Suprapubic skin (tissue), 4 donors: Measurements from ENCODE around the gene C1R. TPM values are rescaled to one million over a fixed set of nuclear protein-coding genes. Genes with fewer than 3 reads are reported as not detected.
"Not testable (repeated sequence)": the region's sequence is repeated elsewhere in the genome, so short reads cannot be mapped to it uniquely, and the experiment has no call there.

ENCODE experiments used
- DNase-seq, 2 donors: peaks; one replicate each; pipeline ENCODE4 v3.0.0-alpha.2; 2019; ENCODE audit warnings: low spot score in 2 of 2
- H3K27ac ChIP-seq: fragments of 200-600 bp; sonication (generic); one replicate; pipeline ENCODE4 v1.5.1; 2019
- H3K27me3 ChIP-seq: fragments of 200-600 bp; sonication (generic); one replicate; pipeline ENCODE4 v1.5.1; 2019
- H3K36me3 ChIP-seq: fragments of 200-600 bp; sonication (generic); one replicate; pipeline ENCODE4 v1.5.1; 2019
- H3K4me1 ChIP-seq: fragments of 200-600 bp; sonication (generic); one replicate; pipeline ENCODE4 v1.5.1; 2019
- H3K4me3 ChIP-seq: fragments of 200-600 bp; sonication (generic); one replicate; pipeline ENCODE4 v1.5.1; 2019; ENCODE audit warnings: mild to moderate bottlenecking
- H3K9me3 ChIP-seq: fragments of 200-600 bp; sonication (generic); one replicate; pipeline ENCODE4 v1.5.1; 2019
- EP300 ChIP-seq: sonication (generic); formaldehyde crosslinking; IDR thresholded peaks from one replicate; pipeline ENCODE4 v1.6.1; 2017; ENCODE audit warnings: antibody characterized with exemption
- POLR2A ChIP-seq, 2 donors: fragments of 450-650 bp; IDR thresholded peaks; one replicate each; pipeline ENCODE4 v1.6.1; 2017; ENCODE audit warnings: antibody characterized with exemption in 2 of 2, mild to moderate bottlenecking in 2 of 2, moderate library complexity in 2 of 2
- POLR2AphosphoS5 ChIP-seq, 3 donors: sonication (generic); formaldehyde crosslinking; IDR thresholded peaks; one replicate each; pipeline ENCODE4 v1.6.1; 2017; ENCODE audit warnings: antibody characterized with exemption in 3 of 3
- WGBS: methylation state at CpG from one replicate; pipeline ENCODE4 v1.1.5; 2018; 5-methylcytosine and 5-hydroxymethylcytosine counted together
- total RNA-seq, 4 donors: library from RNA; depleted of rRNA; stranded (reverse); fragments of >200 nt; gene quantifications; one replicate each; pipeline ENCODE4 v1.1.0, GENCODE V29; 2016
- TF ChIP-seq, protein P1 (sequence below), 2 donors: fragments of 200-600 bp in 1 of 2; fragments of 450-650 bp in 1 of 2; sonication (generic) in 1 of 2; IDR thresholded peaks; one replicate each; pipeline ENCODE4 v1.5.1; 2016 to 2019; ENCODE audit warnings: antibody characterized with exemption in 2 of 2, mild to moderate bottlenecking in 1 of 2, moderate library complexity in 1 of 2

The C1R gene
- total RNA-seq, 4 donors from 2014 or later: 70.2 to 166 (median 95.4) TPM

- no peak for DNase-seq
- peaks cover 3% of the 10 kb centered on the region for H3K4me1 ChIP-seq
- TF ChIP-seq, protein P1, sequence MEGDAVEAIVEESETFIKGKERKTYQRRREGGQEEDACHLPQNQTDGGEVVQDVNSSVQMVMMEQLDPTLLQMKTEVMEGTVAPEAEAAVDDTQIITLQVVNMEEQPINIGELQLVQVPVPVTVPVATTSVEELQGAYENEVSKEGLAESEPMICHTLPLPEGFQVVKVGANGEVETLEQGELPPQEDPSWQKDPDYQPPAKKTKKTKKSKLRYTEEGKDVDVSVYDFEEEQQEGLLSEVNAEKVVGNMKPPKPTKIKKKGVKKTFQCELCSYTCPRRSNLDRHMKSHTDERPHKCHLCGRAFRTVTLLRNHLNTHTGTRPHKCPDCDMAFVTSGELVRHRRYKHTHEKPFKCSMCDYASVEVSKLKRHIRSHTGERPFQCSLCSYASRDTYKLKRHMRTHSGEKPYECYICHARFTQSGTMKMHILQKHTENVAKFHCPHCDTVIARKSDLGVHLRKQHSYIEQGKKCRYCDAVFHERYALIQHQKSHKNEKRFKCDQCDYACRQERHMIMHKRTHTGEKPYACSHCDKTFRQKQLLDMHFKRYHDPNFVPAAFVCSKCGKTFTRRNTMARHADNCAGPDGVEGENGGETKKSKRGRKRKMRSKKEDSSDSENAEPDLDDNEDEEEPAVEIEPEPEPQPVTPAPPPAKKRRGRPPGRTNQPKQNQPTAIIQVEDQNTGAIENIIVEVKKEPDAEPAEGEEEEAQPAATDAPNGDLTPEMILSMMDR (IDR thresholded peaks at IDR 0.05): no peak
- no peak for TF ChIP-seq EP300
- TF ChIP-seq POLR2A (IDR thresholded peaks at IDR 0.05): no peak
- TF ChIP-seq POLR2AphosphoS5 (IDR thresholded peaks at IDR 0.05): no peak
- no peaks in the 10 kb centered on the region for H3K9me3 ChIP-seq
- H3K27me3 ChIP-seq: no peaks in the 10 kb centered on the region
- H3K4me3 ChIP-seq: no peak overlapping the region
- H3K36me3 ChIP-seq: no peaks in the 10 kb centered on the region
- WGBS: 43% methylated on average over 6 of the region's 6 CpGs
- H3K27ac ChIP-seq: no peak overlapping the region
Measured at GRCh38 chr12:7042842-7043241, 49.4 kb downstream of the C1R start.

GRCh38 chr12:7039403-7039802 is 52.8 kb downstream of the C1R start:
- Histone ChIP-seq H3K27me3 (no peaks in the 10 kb centered on the region), H3K27ac (no peak overlapping the region), H3K4me3 (no peak overlapping the region), H3K9me3 (no peaks in the 10 kb centered on the region), H3K4me1 (peaks cover 3% of the 10 kb centered on the region), H3K36me3 (no peaks in the 10 kb centered on the region)
- TF ChIP-seq POLR2A (IDR thresholded peaks at IDR 0.05): no peak
- TF ChIP-seq, protein P1 (IDR thresholded peaks at IDR 0.05): no peak
- no peak for TF ChIP-seq POLR2AphosphoS5 (IDR thresholded peaks at IDR 0.05)
- TF ChIP-seq EP300: no peak
- WGBS: 48% methylated on average over 10 of the region's 10 CpGs
- no peak for DNase-seq

DNA sequence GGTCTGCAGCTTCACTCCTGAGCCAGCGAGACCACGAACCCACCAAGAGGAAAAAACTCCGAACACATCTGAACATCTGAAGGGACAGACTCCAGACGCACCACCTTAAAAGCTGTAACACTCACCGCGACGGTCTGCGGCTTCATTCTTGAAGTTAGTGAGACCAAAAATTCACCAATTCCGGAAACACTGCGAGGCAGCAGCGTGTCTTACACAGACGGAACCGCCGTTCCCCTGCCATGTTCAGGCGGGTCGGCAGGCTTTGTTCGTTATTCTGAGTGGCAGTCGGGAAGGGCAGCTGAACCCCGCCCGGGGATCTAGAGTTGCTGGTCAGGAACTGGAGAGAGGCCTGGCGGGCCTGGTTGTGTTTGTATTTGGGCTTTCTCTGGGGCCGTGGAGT is 53.7 kb downstream of the C1R start:
- no peak for TF ChIP-seq POLR2A (IDR thresholded peaks at IDR 0.05)
- TF ChIP-seq POLR2AphosphoS5 (IDR thresholded peaks at IDR 0.05): no peak
- WGBS: 94% methylated on average over 19 of the region's 22 CpGs
- Histone ChIP-seq H3K36me3 (no peaks in the 10 kb centered on the region), H3K4me1 (peaks cover 3% of the 10 kb centered on the region), H3K27me3 (no peaks in the 10 kb centered on the region), H3K4me3 (no peak overlapping the region), H3K27ac (no peak overlapping the region), H3K9me3 (no peaks in the 10 kb centered on the region)
- no peak for DNase-seq

DNA sequence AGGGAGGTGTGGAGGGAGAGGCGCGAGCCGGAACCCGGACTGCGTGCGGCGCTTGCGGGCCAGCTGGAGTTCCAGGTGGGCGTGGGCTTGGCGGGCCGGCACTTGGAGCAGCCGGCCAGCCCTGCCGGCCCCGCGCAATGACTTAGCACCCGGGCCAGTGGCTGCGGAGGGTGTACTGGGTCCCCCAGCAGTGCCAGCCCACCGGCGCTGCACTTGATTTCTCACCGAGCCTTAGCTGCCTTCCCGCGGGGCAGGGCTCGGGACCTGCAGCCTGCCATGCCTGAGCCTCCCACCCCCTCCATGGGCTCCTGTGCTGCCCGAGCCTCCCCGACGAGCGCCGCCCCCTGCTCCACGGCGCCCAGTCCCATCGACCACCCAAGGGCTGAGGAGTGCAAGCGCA is 54.8 kb downstream of the C1R start:
- H3K27ac ChIP-seq, DNase-seq, H3K36me3 ChIP-seq, H3K4me3 ChIP-seq, H3K9me3 ChIP-seq, H3K27me3 ChIP-seq, H3K4me1 ChIP-seq: not testable (repeated sequence)
- WGBS: 95% methylated on average over 11 of the region's 32 CpGs

- no peaks in the 10 kb centered on the region for H3K27me3 ChIP-seq
- DNase-seq: no peak
- WGBS: 78% methylated on average over 2 of the region's 2 CpGs
Measured at GRCh38 chr12:7035463-7035862, 56.8 kb downstream of the C1R start.

GRCh38 chr12:7034464-7034863 is 57.8 kb downstream of the C1R start:
- TF ChIP-seq, protein P1 (IDR thresholded peaks at IDR 0.05): no peak
- TF ChIP-seq POLR2A (IDR thresholded peaks at IDR 0.05) (no peak), EP300 (no peak), POLR2AphosphoS5 (IDR thresholded peaks at IDR 0.05) (no peak)
- no peak for DNase-seq
- Histone ChIP-seq H3K27me3 (no peaks in the 10 kb centered on the region), H3K4me1 (peaks cover 3% of the 10 kb centered on the region), H3K36me3 (no peaks in the 10 kb centered on the region), H3K4me3 (no peak overlapping the region), H3K9me3 (no peaks in the 10 kb centered on the region), H3K27ac (no peak overlapping the region)
- 100% methylated on average over 1 of the region's 1 CpG for WGBS

More at GRCh38 chr12:7035463-7035862, 56.8 kb downstream of the C1R start:
- Histone ChIP-seq H3K9me3 (no peaks in the 10 kb centered on the region), H3K36me3 (no peaks in the 10 kb centered on the region), H3K4me1 (peaks cover 3% of the 10 kb centered on the region), H3K27ac (no peak overlapping the region), H3K4me3 (no peak overlapping the region)
- TF ChIP-seq POLR2AphosphoS5 (IDR thresholded peaks at IDR 0.05): no peak
- no peak for TF ChIP-seq POLR2A (IDR thresholded peaks at IDR 0.05)
- no peak for TF ChIP-seq EP300
- TF ChIP-seq, protein P1 (IDR thresholded peaks at IDR 0.05): no peak
